IMR-90 (cell line): ENCODE data around the gene BCL7A.

Experiments
- BHLHE40 ChIP-seq: fragments of 150-350 bp; IDR thresholded peaks from 2 replicates; pipeline ENCODE4 v1.6.1; 2016; ENCODE audit warnings: mild to moderate bottlenecking, low read depth, low read length
- CHD1 ChIP-seq: IDR thresholded peaks from 2 replicates; pipeline ENCODE4 v1.6.1; 2012; ENCODE audit warnings: low read depth, low read length, improper control_type of control experiment
- FOS ChIP-seq: fragments of 150-350 bp; IDR thresholded peaks from 2 replicates; pipeline ENCODE4 v1.6.1; 2016; ENCODE audit warnings: low read depth, low read length
- MAZ ChIP-seq: IDR thresholded peaks from 2 replicates; pipeline ENCODE4 v1.6.1; 2012; ENCODE audit warnings: low read depth, mild to moderate bottlenecking, low read length, improper control_type of control experiment, moderate library complexity, borderline replicate concordance
- POLR2A ChIP-seq: IDR thresholded peaks from 2 replicates; pipeline ENCODE4 v1.6.1; 2012; ENCODE audit warnings: mild to moderate bottlenecking, low read depth, low read length
- RCOR1 ChIP-seq: IDR thresholded peaks from 2 replicates; pipeline ENCODE4 v1.6.1; 2012; ENCODE audit warnings: mild to moderate bottlenecking, low read length, improper control_type of control experiment; ENCODE audit not compliant: insufficient replicate concordance
- RFX5 ChIP-seq: IDR thresholded peaks from 2 replicates; pipeline ENCODE4 v1.8.0; 2012; ENCODE audit warnings: low read depth, mild to moderate bottlenecking, low read length, moderate library complexity
- TF ChIP-seq, protein P1 (sequence below): conservative IDR thresholded peaks from 2 replicates; pipeline ENCODE4 v1.5.1; 2012; ENCODE audit warnings: mild to moderate bottlenecking, low read depth, low read length, improper control_type of control experiment
- TF ChIP-seq, protein P2 (sequence below): fragments of 150-350 bp; IDR thresholded peaks from 2 replicates; pipeline ENCODE4 v1.6.1; 2017; ENCODE audit warnings: mild to moderate bottlenecking, antibody characterized with exemption, low read length, low read depth
- TF ChIP-seq, protein P3 (sequence below): fragments of 150-350 bp; IDR thresholded peaks from 2 replicates; pipeline ENCODE4 v1.6.1; 2016; ENCODE audit warnings: low read depth, mild to moderate bottlenecking, low read length, moderate library complexity, borderline replicate concordance

DNA sequence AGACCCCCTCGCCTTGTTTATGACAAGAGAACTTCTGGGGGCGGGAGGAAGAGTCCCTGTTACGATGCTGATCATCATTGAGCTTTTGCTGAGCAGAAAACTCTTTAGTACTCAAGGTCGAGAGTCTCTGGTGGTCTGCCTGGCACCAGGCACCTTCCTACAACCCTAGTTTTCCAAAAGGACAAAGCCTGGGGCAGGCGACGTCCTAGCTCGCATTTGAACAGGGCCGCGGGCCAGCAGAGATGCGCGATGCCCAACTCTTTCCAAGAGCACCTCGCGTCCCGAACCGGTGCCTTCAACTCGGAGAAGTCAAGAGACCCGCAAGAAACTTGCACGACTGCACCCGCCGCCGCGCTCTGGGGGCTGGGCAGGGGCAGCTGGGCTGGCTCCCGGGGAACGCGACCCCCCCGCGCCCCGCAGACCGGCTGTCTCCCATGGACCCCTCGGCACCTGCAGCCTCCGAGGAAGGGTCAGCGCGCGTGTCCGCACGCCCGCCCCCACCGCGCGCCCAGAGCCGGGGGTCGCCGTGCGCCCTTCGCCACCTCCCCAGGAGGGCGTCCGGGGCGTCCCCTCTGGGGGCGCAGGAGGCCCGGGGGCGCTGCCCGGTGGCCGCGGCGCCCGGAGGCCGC lies 377 bp upstream of the BCL7A start:
- TF ChIP-seq, protein P1, sequence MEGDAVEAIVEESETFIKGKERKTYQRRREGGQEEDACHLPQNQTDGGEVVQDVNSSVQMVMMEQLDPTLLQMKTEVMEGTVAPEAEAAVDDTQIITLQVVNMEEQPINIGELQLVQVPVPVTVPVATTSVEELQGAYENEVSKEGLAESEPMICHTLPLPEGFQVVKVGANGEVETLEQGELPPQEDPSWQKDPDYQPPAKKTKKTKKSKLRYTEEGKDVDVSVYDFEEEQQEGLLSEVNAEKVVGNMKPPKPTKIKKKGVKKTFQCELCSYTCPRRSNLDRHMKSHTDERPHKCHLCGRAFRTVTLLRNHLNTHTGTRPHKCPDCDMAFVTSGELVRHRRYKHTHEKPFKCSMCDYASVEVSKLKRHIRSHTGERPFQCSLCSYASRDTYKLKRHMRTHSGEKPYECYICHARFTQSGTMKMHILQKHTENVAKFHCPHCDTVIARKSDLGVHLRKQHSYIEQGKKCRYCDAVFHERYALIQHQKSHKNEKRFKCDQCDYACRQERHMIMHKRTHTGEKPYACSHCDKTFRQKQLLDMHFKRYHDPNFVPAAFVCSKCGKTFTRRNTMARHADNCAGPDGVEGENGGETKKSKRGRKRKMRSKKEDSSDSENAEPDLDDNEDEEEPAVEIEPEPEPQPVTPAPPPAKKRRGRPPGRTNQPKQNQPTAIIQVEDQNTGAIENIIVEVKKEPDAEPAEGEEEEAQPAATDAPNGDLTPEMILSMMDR, result no peak
- TF ChIP-seq FOS, result no peak
- TF ChIP-seq POLR2A, result no peak
- TF ChIP-seq RCOR1, result no peak
- TF ChIP-seq MAZ, result no peak
- no peak for TF ChIP-seq CHD1
- TF ChIP-seq, protein P2, sequence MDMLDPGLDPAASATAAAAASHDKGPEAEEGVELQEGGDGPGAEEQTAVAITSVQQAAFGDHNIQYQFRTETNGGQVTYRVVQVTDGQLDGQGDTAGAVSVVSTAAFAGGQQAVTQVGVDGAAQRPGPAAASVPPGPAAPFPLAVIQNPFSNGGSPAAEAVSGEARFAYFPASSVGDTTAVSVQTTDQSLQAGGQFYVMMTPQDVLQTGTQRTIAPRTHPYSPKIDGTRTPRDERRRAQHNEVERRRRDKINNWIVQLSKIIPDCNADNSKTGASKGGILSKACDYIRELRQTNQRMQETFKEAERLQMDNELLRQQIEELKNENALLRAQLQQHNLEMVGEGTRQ, result no peak
- TF ChIP-seq RFX5, result no peak
- no peak for TF ChIP-seq BHLHE40
- TF ChIP-seq, protein P3, sequence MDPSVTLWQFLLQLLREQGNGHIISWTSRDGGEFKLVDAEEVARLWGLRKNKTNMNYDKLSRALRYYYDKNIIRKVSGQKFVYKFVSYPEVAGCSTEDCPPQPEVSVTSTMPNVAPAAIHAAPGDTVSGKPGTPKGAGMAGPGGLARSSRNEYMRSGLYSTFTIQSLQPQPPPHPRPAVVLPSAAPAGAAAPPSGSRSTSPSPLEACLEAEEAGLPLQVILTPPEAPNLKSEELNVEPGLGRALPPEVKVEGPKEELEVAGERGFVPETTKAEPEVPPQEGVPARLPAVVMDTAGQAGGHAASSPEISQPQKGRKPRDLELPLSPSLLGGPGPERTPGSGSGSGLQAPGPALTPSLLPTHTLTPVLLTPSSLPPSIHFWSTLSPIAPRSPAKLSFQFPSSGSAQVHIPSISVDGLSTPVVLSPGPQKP, result no peak
